ENCODE results near the gene CATSPER1.
"Not testable (repeated sequence)": the region's sequence is repeated elsewhere in the genome, so short reads cannot be mapped to it uniquely, and the experiment has no call there.

The CATSPER1 gene

DNA sequence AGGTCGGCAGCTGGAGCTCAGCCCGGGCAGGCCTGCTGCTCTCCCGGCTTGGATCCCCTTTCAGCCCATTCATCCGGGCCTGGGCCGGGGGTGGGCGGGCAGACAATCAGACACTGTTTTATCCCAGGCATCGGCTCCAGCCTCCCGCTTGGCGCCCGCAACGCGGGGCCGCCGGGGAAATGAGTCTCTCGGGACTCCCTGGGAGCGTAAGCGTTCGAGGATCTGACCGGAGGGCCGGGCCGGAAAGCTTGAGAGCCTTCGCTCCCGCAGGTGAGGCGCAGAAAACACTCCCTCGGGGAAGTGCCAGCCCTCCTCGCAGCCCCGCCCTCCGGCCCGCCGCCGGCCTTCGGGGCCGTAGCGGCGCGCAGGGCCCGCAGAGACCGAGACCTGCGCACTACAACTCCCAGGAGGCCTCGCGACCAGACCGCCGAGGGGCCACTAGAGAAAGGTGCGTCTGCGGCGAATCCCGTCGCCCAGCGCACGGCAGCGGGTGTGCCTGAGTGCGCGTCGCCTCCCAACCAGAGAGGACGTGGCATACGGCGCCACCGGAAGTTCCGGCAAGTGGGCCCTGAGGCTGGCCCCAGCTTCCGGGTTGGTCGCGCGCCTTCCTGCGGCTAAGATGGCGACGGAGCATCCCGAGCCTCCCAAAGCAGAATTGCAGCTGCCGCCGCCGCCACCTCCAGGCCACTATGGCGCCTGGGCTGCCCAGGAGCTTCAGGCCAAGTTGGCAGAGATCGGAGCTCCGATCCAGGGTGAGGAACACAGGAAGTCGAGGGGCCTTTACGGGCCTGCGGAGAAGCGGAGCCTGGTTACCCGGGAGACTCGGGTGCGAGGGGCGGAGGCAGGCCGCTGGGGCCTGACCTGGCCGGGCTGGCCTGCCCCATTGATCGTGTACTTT is 25.7 kb upstream of the CATSPER1 start, which contains the start of gene SF3B2:
SF3B2 (plus strand) TSS at position 599 of the 898 bp plus-strand sequence; CDS start at position 620, 21 bp downstream.
- peak; percentile 97 for DNase-seq

DNA sequence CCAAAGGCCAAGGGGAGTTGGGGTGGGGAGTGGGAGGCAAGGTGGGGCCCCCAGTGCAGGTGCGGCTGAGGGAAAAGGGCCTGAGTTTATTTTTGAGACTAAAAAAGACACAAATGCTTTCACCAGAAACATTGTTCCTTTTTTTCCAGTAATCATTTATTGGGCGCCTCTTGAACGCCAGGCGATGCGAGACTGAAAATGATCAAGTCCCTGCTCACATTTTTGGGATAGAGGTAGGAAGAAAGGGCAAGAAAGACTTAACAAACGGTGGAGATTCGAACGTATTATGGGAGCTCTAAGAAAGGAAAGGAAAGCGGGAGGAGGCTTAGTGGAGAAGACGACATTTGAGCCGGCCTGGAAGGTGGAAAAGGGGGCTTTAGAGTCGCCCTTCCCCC is 25.1 kb upstream of the CATSPER1 start:
- no peak for DNase-seq

DNA sequence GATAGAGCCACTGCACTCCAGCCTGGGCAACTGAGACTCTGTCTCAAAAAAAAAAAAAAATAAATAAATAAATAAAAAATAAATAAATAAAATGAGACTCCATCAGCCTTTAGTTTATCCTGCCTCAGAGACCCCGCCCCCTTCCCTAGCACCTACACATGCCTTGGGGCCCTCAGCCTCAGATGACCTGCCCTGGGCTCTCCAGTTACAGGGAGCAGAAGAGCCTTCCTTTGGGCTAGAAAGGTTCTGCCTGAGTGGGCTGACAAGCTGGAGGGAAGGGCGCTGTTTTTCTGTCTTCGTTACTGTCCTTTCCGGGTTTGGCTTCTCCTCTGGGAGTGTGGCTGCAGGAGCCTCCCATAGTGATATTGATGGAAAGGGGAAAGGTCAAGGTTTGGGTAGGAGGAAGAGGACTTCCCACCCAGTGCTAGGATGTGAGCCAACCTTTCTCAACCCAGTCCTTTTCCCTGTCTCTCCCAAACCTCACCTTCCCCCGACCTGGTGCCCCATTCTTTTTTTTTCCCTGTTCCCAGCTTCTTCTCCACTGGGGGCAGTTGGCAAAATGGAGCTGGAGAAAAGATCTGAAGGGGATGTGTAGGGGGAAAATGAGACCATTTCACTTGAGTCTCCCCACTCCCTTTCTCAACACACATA is 24.4 kb upstream of the CATSPER1 start:
- DNase-seq: no peak

- DNase-seq: peak; percentile 32
Measured at GRCh38 chr11:66048547-66049323, 22.5 kb upstream of the CATSPER1 start, which contains the start of gene GAL3ST3. GAL3ST3 (minus strand) TSS chr11:66049161; CDS start chr11:66045415, 3,746 bp downstream.

- no peak for DNase-seq
Measured at GRCh38 chr11:66047541-66048365, 21.5 kb upstream of the CATSPER1 start.

DNA sequence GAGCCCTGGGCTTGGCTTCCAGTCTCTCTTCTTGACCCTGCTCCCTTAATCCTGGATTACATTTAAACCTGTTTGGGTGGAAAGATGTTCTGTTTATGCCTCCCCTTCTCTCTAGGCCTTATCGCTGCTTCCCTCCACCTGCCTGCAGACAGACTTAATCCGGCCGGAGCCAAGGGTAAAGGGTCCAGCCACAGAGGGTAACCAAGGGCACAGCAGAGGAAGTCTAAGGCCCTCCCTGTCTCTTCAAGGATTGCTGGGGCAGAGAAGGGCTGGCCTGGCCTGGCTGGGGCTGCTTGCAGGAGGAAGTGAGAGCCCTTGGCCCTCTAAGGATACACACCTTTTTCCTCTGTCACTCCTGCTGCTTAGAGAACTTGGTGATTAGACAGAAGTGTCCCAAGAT is 20.6 kb upstream of the CATSPER1 start:
- DNase-seq: no peak

- peak; percentile 89 for DNase-seq
Measured at GRCh38 chr11:66045177-66045639, 18.9 kb upstream of the CATSPER1 start.

- no peak for DNase-seq
Measured at GRCh38 chr11:66044757-66045156, 18.5 kb upstream of the CATSPER1 start.

GRCh38 chr11:66042996-66043906 is 17.0 kb upstream of the CATSPER1 start:
- no peak for DNase-seq

DNA sequence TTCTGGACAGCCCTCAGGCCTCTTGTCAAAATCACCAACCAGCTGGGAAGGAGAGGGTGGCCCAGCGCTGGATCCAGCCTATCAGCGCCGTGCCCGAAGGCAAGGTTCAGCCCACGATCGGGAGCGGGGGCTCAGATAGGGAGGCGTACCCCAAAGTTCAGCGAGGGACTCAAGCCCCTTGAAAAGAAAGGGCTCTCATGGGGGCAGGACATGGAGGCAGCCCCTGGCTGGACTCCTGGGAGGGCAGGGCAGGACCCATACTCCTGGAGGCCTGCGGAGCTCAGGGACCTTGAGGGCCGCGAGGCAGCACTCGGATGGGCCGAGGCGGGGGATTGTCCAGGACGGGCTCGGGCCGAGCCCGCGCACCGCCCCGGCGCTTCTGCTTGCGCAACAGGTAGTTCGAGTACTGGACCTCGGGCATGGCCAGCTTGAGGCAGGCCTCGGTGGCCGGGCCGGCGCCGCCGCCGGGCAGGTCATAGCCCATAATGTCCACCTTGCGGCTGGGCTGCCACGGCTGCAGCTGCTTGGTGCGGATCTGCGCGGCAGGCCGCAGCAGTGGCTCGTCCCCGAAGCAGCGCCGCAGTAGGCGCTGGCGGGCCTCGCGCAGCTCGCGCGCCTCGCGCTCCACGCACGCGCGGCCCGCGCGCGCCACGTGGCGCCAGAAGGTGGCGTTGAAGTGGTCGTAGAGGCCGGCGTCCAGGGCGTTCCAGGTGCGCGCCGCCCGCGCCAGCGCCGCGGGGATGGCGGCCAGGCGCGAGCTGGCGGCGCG is 16.1 kb upstream of the CATSPER1 start:
- no peak for DNase-seq

DNA sequence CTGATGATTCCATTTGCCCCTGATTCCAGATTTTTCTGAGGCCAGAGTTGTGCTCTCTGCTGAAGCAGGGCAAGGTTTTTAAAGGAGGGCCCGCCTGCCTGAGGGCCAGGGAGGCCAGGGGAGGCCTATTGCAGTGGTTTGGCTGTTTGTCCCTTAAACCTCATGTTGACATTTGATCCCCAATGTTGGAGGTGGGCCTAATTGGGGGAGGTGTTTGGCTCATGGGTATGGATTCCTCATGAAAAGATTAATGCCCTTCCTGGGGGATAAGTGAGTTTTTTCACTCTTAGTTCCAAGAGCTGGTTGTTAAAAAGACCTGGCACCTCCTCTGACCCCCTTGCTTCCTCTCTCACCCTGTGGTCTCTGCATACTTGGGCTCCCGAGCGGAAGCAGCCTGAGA is 13.5 kb upstream of the CATSPER1 start:
- DNase-seq: no peak

GRCh38 chr11:66037327-66037726 is 11.0 kb upstream of the CATSPER1 start:
- no peak for DNase-seq

- no peak for DNase-seq
Measured at GRCh38 chr11:66036334-66036710, 10.0 kb upstream of the CATSPER1 start.

- no peak for DNase-seq
Measured at GRCh38 chr11:66035653-66036333, 9.5 kb upstream of the CATSPER1 start.

GRCh38 chr11:66032957-66033735 is 6.9 kb upstream of the CATSPER1 start:
- no peak for DNase-seq

- not testable (repeated sequence) for DNase-seq
Measured at GRCh38 chr11:66023186-66023440, 3.2 kb downstream of the CATSPER1 start.

DNA sequence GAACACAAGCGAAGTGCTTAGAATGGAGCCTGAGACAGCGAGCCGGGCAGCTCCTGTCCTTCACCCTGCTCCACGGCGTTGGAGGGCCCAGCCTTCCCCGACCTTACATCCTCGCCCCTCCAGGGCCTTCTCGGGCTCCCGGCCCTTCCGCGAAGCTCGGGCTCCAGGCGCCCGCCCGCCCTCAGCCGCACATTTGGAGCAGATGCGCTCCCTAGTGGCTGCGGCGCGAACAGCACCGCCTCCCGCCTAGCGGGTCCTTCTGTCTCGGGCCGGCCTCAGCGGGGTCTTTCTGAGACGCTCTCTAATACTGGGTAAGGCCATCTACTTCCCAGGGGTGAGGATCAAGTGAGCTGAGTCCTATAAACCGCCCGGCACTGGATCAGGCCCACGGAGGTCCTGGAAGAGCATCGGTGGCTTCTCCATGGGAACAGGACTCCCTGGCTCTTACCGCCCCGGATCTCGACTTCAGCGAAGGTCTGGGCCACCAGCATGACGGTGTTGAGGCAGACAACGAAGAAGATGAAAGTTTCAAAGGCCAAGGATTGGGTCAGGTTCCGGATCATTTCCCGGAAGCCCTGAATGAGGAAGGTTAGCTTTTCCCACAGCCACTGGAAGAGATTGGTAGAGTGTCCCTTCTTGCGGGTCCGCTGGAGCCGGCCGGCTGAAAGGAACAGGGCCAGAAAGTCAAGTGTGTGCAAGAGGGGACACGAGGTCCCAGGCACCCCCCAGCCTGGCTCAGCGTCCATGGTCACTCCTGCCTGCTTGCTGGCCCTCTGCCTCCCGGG is 3.7 kb downstream of the CATSPER1 start:
- DNase-seq: peak; percentile 83

All from CD4-positive, alpha-beta T cell treated with Interleukin-17A for 4 hours (primary cell).